NCI-H2171 treated with DMSO at 0.1 percent for 48 hours (cell line): Measurements from ENCODE around the gene DPP10.

ENCODE experiments used
- DNase-seq: peaks from one replicate; lab custom pipeline; 2025; lab: John Stamatoyannopoulos, UW

DPP10 gene

DNA sequence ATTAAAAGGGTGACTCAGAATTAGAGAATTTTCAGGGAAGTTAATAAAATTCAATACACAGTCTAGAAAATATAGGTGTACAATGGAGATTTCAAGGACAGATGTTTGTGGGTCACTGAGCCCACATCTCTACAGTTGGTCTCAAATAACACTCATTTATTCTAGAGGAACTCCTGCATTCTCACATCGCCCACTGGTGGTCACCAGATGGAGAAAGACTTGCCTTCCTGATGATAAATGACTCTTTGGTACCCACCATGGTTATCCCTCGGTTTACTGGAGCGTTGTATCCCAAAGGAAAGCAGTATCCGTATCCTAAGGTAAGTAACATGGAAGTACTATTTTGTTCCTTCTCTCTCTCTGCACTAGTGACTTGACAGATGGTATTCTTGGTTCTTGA lies 1297.1 kb downstream of the DPP10 start:
- DNase-seq = no peak

DNA sequence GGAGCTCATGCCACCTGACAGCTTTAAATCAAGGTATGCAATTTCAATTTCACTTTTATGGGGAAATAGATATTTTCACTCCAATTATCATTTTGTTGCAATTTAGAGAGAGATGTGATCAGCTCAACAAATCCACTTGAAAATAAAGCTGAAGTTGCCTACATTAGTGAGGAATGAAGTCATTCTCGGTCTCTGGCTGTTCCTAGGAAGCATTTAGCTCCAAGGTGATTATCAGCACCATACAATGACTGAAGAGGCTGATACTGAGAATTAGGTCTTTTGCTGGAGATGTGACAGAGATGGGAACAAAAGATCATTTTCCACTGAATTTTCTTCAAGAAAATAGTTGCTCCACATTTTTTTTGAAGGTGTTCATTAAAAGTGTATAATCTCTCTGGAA lies 1303.7 kb downstream of the DPP10 start:
- DNase-seq = no peak

DNA sequence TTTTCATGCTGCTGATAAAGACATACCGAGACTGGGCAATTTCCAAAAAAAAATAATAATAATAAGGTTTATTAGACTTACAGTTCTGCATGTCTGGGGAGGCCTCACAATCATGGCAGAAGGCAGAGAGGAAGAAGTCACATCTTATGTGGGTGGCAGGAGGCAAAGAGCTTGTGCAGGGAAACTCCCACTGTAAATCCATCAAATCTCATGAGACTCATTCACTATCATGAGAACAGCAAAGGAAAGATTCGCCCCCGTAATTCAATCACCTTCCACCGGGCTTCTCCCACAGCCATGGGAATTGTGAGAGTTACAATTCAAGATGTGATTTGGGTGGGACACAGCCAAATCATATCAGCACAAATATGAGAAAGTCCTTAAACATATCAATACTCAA lies 1314.8 kb downstream of the DPP10 start:
- no peak for DNase-seq

DNA sequence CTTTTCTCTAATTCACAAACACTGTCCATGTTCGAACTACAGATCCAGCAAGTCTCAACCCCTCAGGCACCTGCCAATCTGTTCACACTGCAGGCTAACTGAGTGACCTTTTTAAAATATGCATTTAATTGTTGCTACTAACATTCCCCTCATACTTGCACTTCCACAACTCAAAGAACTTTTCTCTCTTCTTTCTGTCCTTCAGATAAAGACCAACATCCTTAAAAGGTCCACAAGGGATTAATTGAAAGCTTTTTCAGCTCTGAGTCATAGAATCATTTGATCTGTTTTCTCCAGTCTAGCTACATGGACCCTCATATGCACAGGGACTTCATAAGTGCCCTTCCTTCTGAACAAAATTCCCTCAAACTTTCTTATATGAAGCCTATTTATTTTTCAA lies 1321.2 kb downstream of the DPP10 start:
- no peak for DNase-seq

DNA sequence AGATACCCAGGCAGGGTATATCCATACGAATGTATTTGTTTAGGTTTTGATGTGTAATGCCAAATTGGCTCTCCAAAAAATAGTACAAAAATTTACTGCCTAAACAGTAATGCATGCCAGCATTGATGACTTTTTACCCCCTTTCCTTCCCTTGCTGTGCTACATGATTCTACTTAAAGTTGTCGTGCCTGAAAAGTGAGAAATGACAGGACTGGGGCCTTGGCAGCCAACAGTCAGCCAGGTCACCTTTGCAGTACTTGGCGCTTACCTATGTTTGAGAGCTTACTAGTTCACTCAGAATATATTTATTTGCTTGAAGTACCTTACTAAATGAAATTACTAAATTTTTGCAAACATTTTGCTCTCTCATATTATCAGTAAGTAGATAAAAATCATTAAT lies 1329.1 kb downstream of the DPP10 start:
- no peak for DNase-seq

DNA sequence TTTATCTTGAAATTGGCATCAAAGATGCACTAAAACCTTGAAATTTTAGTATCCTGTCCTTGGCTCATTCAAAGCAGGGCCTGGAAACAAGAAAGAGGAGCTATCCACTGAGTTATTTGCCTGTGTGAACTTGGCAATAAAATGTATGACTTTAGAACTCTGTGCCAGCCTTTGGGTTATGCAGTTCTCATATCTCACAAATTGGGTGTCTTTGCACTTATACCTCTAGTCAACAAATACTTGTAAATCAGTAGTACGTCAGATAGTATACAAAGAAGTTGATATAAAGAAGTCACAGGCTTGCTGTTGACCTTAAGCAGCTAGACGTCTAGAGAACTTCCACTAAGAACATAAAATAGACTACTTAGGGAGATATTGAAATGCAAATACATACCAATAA lies 1331.9 kb downstream of the DPP10 start:
- DNase-seq = no peak

DNA sequence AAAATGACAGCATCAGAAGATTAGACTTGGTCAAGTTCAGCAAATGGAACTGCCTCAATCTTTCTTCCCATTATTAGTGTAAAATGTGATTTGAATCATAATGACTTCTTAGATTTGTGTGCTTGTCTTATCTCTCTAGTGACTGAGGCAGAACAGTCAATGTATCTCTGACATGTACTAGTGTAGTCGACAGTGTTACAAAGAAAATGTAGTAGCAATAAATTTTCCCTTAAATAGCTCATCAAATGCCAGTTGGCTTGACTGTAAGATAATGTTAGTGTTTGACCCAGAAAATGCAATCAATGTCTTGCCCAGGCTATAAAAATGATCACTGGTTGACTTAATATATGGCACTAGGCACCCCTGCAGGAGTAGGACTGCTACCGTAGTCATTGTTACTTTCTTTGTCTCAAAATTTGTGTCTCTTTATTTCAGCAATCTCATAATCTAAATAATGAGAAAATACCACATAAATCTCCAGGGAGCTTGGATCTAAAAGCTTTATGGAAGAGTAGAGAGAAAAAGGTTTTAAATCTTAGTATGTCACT lies 1336.7 kb downstream of the DPP10 start:
- no peak for DNase-seq

DNA sequence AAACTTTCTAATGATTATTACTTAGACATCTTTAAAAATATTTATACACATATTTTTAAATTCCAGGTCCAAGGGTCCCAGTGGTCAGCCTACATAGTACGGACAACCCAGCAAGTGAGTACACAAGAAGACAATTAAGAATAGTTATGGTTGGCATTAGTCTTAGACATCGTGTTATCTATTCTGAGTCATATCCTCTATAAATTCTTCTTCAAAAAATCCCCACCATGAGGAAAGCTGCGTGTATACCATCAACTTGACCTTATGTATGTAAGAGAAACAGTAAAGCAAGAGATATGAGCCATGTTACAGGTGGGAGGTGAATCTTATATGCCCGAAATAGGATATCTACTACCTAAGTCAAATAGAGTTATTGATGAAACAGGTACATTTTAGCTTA lies 1339.8 kb downstream of the DPP10 start:
- no peak for DNase-seq

DNA sequence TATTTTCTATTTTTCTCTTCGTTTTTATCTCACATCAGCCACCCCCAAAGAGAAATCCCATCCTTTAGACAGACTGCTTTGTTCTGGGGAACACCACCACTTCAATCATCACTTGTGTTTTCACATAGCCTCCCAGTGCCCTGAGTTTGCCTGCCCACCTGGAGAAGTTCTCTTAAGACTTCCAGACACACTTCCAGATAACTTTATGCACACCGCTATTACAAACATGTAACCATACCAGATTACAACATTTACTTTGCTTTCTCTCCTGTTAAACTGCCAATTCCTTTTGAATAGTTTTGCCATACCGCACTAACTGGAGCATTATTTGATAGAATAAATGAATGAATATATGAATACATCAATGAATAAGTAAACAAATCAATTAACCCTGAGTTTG lies 1353.6 kb downstream of the DPP10 start:
- DNase-seq = no peak

DNA sequence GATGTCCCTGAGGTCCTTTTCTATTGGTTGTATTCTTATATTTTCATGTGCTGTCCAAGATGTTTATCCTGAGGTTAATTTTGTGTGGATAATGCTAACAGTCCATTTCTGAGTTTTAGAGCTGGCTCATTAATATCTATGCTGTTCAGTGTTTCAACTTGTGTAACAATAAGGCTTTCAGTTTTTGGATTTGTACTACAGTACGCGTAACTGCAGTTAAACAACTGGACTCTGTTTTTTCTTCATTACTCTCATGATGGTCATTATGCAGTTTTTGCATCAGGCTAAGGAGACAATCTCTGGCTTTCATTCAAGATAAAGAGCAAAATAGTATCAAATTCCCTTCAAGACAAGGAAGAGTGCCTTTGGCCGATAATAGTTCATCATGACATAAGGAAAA lies 1364.8 kb downstream of the DPP10 start:
- no peak for DNase-seq

DNA sequence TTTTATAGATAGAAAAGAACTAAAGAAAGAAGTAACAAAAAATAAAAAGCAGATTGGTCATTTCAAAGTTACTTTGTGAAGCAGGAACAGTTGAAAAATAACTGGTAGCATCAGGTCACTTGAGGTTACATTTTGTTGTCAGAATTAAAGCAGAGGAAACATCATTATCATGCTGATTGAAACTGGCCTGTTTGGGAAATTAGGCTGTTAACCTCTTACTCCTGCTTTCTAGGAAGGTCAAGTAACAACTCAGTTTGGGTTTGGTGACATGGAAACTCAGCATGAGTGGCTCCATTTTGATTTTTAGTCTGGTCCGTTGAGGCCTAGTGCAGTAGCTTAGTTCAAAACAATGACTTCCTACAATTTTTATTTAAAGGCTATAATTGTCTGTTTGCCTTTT lies 1383.5 kb downstream of the DPP10 start:
- DNase-seq = no peak

DNA sequence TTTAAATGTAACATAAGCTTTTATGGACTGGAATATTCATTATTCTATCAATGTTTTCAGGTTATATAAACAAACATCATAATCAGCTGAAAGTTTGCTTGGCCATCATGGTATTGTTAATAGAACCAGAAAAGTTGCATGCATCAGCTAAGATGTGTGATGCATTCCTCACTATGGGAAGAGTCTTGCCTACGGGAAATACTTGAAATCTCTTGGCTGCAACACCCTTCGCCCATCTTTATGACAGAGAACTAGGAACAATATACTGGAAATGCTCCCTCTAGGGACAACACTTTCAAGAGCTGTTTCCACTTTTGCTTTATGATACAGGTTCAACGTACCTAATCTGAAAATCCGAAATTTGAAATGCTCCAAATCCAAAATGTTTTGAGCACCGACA lies 1390.8 kb downstream of the DPP10 start:
- no peak for DNase-seq

DNA sequence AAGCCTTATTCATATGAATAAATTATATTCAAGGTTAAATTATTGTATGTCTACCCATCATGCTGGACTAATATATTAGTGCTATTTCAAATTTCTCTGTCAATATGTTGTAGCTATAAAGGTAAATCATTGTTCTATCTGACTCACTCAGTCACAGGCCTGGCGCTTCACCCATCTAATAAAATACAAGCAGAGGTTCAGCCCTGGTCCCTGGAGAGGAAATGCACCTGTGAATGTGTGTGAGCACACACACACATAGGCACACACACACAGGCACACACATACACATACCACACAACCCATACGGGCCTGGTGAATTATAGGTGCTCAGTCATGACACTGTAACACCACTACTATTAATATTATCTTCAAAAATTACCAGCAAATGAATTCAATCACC lies 1396.1 kb downstream of the DPP10 start:
- DNase-seq = no peak

DNA sequence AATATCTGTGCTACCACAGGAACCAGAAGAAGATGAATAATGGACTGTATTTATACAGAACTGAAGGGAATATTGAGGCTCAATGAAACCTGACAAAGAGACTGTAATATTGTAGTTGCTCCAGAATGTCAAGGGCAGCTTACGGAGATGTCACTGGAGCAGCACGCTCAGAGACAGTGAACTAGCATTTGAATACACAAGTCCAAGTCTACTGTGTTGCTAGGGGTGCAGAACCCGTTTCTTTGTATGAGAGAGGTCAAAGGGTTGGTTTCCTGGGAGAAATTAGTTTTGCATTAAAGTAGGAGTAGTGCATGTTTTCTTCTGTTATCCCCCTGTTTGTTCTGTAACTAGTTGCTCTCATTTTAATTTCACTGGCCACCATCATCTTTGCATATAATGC lies 1399.9 kb downstream of the DPP10 start:
- no peak for DNase-seq

DNA sequence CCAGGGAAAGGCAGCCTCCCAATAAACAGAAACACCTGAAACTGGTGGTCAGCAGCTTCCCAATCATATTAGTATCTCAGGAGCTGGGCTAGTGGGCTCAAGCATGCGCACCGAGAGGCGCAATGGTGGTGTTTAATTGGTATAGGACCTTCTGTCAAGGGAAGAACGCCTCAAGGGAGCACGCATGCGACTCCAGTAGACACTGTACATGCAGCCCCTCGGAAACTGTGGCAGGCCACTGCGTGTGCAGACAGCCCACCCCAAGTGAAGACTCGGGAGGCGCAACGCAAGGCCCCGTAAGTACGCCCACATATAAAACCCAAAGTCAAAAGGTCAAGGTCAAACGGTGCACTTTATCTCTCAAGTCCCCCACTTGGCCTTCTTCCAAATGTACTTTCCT lies 1405.8 kb downstream of the DPP10 start:
- DNase-seq = no peak

DNA sequence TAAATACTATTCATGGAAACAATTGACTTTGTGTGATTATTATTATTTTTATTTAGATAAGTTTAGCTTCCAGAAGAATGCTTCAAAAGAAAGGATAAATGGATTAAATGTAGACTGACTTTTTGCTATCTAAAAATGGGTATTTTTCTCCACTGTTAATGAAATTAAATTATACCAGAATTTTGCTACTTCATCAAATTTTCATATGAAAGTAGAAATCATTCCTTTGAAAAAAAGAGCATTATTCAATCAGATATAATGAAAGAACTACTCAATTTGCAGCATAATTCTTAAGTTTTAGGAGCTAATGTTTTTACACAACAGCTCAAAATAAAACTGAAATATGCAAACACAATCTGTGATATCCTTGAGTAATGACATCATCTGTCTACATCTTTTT lies 1424.6 kb downstream of the DPP10 start:
- no peak for DNase-seq

DNA sequence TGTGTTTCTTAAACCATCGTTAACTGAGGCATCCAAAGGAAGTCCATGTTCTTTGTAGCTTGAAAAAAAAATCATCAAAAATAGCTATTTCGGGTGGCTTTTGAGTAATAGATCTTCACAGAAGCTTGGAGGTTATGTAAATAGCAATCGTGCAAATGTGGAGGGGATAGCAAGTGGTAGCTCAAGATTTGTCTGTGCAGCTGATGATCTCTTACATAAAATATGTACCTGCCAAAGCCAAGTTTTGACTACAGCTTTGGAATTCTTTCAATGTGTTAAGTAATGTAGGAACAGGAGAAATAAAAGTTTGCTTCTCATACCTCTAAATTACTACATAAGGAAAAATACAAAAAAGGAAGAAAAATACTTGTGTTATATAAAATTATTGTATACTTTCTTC lies 1432.0 kb downstream of the DPP10 start:
- no peak for DNase-seq

DNA sequence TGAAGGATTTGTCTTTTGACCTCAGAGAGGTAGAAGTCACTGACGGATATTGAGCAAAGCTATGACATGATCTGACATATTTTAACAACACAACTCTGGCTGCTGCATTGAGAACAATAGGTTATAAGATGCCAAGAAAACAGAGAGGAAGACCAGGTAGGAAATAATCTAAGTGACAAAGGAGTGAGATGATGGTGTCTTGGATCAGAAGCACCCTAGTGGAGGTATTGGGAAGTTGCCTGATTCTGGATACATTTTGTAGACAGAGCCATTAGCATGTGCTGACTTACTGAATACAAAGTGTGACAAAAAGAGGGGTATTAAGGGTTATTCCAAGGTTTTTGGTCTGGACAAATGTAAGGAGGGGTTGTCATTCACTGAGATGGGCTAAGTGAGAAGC lies 1438.1 kb downstream of the DPP10 start:
- no peak for DNase-seq

DNA sequence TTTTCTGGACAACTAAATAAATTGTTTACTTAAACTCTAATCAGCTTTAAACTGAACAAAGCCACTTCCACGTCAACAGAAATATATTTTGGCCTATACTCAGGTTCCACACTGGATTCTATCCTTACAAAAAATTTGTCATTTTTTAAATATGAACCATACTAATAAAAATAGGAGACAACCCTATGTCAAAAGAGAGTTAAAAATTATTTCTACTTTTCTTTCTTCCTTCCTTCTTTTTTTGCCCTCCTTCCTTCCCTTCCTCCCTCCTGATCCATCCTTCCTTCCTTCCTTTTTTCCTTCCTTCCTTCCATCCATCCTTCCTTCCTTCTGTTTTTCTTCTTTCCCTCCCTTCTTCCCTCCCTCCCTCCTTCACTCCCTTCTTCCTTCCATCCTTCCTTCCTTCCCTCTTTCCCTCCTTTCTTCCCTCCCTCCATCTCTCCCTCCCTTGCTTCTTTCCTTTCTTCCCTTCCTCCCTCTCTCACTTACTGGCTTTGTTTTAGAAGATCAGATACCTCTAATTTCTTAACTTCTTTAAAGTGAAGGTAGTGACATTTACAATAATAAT lies 1444.9 kb downstream of the DPP10 start:
- no peak for DNase-seq
